Measurements from ENCODE around the gene RAPGEFL1. TPM values are rescaled to one million over a fixed set of nuclear protein-coding genes. Genes with fewer than 3 reads are reported as not detected.
A peak's percentile ranks its signal among the peaks of the same experiment; 100 is the strongest.
"Not testable (repeated sequence)": the region's sequence is repeated elsewhere in the genome, so short reads cannot be mapped to it uniquely, and the experiment has no call there.

The RAPGEFL1 gene
- total RNA-seq, 1 donor from 2014 or later: 18.3 TPM

GRCh38 chr17:40218740-40219593 is 41.7 kb downstream of the RAPGEFL1 start, which contains the start of gene WIPF2:
Gene WIPF2, plus strand, starts transcription at chr17:40219304. Its CDS starts 37,156 bp downstream, at chr17:40256460.
- H3K4me3 Mint-ChIP-seq (ENCODE audit: unreplicated experiment): peak within 1 kb of the TSS; percentile 97
- no peaks in the 10 kb centered on the region for H3K9me3 Mint-ChIP-seq (ENCODE audit: unreplicated experiment)
- peak within 1 kb of the TSS; percentile 100 for H3K27ac Mint-ChIP-seq (ENCODE audit: unreplicated experiment)
- DNase-seq (ENCODE audit: low spot score): peak; percentile 97
- peaks cover 12% of the 10 kb centered on the region for H3K4me1 Mint-ChIP-seq (ENCODE audit: unreplicated experiment)
- peaks cover 8% of the 10 kb centered on the region for H3K27me3 Mint-ChIP-seq (ENCODE audit: unreplicated experiment)
- peak; percentile 92 for TF ChIP-seq CTCF (IDR thresholded peaks at IDR 0.05; ENCODE audit: unreplicated experiment)
- H3K36me3 Mint-ChIP-seq (ENCODE audit: low read depth, unreplicated experiment): peaks cover 3% of the 10 kb centered on the region

- peaks cover 8% of the 10 kb centered on the region for H3K27me3 Mint-ChIP-seq (ENCODE audit: unreplicated experiment)
- peak overlapping the region; percentile 45 for H3K27ac Mint-ChIP-seq (ENCODE audit: unreplicated experiment)
- H3K4me1 Mint-ChIP-seq (ENCODE audit: unreplicated experiment): peaks cover 16% of the 10 kb centered on the region
- H3K4me3 Mint-ChIP-seq (ENCODE audit: unreplicated experiment): peak overlapping the region; percentile 97
- H3K36me3 Mint-ChIP-seq (ENCODE audit: low read depth, unreplicated experiment): peaks cover 3% of the 10 kb centered on the region
- no peak for TF ChIP-seq CTCF (IDR thresholded peaks at IDR 0.05; ENCODE audit: unreplicated experiment)
- no peaks in the 10 kb centered on the region for H3K9me3 Mint-ChIP-seq (ENCODE audit: unreplicated experiment)
- DNase-seq (ENCODE audit: low spot score): no peak
Observed at GRCh38 chr17:40219594-40220338, 42.5 kb downstream of the RAPGEFL1 start.

- Mint-ChIP-seq H3K9me3 (ENCODE audit: unreplicated experiment) (no peaks in the 10 kb centered on the region), H3K27ac (ENCODE audit: unreplicated experiment) (no peak overlapping the region), H3K27me3 (ENCODE audit: unreplicated experiment) (no peaks in the 10 kb centered on the region), H3K4me1 (ENCODE audit: unreplicated experiment) (peaks cover 7% of the 10 kb centered on the region), H3K36me3 (ENCODE audit: low read depth, unreplicated experiment) (peaks cover 3% of the 10 kb centered on the region), H3K4me3 (ENCODE audit: unreplicated experiment) (no peak overlapping the region)
- DNase-seq (ENCODE audit: low spot score): no peak
- no peak for TF ChIP-seq CTCF (IDR thresholded peaks at IDR 0.05; ENCODE audit: unreplicated experiment)
Observed at GRCh38 chr17:40224718-40225550, 47.7 kb downstream of the RAPGEFL1 start.

GRCh38 chr17:40229146-40229545 is 51.9 kb downstream of the RAPGEFL1 start:
- H3K4me3 Mint-ChIP-seq (ENCODE audit: unreplicated experiment); H3K9me3 Mint-ChIP-seq (ENCODE audit: unreplicated experiment); H3K36me3 Mint-ChIP-seq (ENCODE audit: low read depth, unreplicated experiment); H3K27ac Mint-ChIP-seq (ENCODE audit: unreplicated experiment); H3K27me3 Mint-ChIP-seq (ENCODE audit: unreplicated experiment); DNase-seq (ENCODE audit: low spot score); H3K4me1 Mint-ChIP-seq (ENCODE audit: unreplicated experiment): not testable (repeated sequence)

- H3K36me3 Mint-ChIP-seq (ENCODE audit: low read depth, unreplicated experiment): peaks cover 11% of the 10 kb centered on the region
- no peak overlapping the region for H3K27ac Mint-ChIP-seq (ENCODE audit: unreplicated experiment)
- no peak for TF ChIP-seq CTCF (IDR thresholded peaks at IDR 0.05; ENCODE audit: unreplicated experiment)
- DNase-seq (ENCODE audit: low spot score): no peak
- H3K4me3 Mint-ChIP-seq (ENCODE audit: unreplicated experiment): no peak overlapping the region
- H3K4me1 Mint-ChIP-seq (ENCODE audit: unreplicated experiment): peaks cover 11% of the 10 kb centered on the region
- no peaks in the 10 kb centered on the region for H3K27me3 Mint-ChIP-seq (ENCODE audit: unreplicated experiment)
- no peaks in the 10 kb centered on the region for H3K9me3 Mint-ChIP-seq (ENCODE audit: unreplicated experiment)
Observed at GRCh38 chr17:40230670-40231069, 53.4 kb downstream of the RAPGEFL1 start.

- H3K27me3 Mint-ChIP-seq (ENCODE audit: unreplicated experiment); H3K4me3 Mint-ChIP-seq (ENCODE audit: unreplicated experiment): not testable (repeated sequence)
Observed at GRCh38 chr17:40231928-40232327, 54.7 kb downstream of the RAPGEFL1 start.

More at GRCh38 chr17:40231928-40232327, 54.7 kb downstream of the RAPGEFL1 start:
- H3K27ac Mint-ChIP-seq (ENCODE audit: unreplicated experiment); H3K9me3 Mint-ChIP-seq (ENCODE audit: unreplicated experiment); DNase-seq (ENCODE audit: low spot score): not testable (repeated sequence)
- peaks cover 11% of the 10 kb centered on the region for H3K36me3 Mint-ChIP-seq (ENCODE audit: low read depth, unreplicated experiment)
- peaks cover 11% of the 10 kb centered on the region for H3K4me1 Mint-ChIP-seq (ENCODE audit: unreplicated experiment)

Measured in endothelial cell (in vitro differentiated cells).